ENCODE data around the gene NDUFB4.

NDUFB4 gene

DNA sequence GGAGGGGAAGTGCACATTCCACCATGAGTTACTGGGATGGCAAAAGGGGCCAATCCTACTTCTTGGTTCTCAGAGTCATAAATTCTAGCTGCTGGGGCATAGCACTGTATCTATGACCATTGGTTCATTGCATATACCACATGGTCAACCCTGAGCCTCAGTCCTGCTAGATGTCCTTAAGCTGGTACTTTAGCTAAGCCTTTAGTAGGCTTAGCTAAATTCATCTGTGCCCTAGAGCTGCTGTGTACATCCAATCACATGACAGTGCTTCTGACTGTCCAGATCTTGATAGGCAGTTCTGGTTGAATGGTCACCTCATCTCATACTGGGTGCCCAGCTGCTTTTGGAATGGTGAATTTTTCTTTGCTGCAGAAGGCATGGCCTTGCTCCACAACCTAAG lies 8.2 kb downstream of the NDUFB4 start:
- no peak overlapping the region for H3K4me3 ChIP-seq (IDR thresholded peaks at IDR 0.05; ENCODE audit: insufficient read depth, low read depth, low read length)
- H3K79me2 ChIP-seq (ENCODE audit: insufficient read depth, low read depth): peaks cover 9% of the 10 kb centered on the region; the same call in 1 of the 2 replicates
- no peaks in the 10 kb centered on the region for H3K36me3 ChIP-seq (ENCODE audit: insufficient read depth)
- H3K4me2 ChIP-seq: no peak overlapping the region
- no peaks in the 10 kb centered on the region for H3K4me1 ChIP-seq (ENCODE audit: low read depth, poor library complexity, severe bottlenecking)
- no peaks in the 10 kb centered on the region for H3K27me3 ChIP-seq (ENCODE audit: insufficient read depth, low read depth)
- H2AFZ ChIP-seq (ENCODE audit: low read depth): no peak overlapping the region
- H4K20me1 ChIP-seq (ENCODE audit: insufficient read depth): no peaks in the 10 kb centered on the region
- no peak overlapping the region for H3K9ac ChIP-seq
- TF ChIP-seq, protein P1, sequence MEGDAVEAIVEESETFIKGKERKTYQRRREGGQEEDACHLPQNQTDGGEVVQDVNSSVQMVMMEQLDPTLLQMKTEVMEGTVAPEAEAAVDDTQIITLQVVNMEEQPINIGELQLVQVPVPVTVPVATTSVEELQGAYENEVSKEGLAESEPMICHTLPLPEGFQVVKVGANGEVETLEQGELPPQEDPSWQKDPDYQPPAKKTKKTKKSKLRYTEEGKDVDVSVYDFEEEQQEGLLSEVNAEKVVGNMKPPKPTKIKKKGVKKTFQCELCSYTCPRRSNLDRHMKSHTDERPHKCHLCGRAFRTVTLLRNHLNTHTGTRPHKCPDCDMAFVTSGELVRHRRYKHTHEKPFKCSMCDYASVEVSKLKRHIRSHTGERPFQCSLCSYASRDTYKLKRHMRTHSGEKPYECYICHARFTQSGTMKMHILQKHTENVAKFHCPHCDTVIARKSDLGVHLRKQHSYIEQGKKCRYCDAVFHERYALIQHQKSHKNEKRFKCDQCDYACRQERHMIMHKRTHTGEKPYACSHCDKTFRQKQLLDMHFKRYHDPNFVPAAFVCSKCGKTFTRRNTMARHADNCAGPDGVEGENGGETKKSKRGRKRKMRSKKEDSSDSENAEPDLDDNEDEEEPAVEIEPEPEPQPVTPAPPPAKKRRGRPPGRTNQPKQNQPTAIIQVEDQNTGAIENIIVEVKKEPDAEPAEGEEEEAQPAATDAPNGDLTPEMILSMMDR (conservative IDR thresholded peaks at IDR 0.05; ENCODE audit: low read depth, low read length): no peak
- H3K27ac ChIP-seq: no peak overlapping the region

DNA sequence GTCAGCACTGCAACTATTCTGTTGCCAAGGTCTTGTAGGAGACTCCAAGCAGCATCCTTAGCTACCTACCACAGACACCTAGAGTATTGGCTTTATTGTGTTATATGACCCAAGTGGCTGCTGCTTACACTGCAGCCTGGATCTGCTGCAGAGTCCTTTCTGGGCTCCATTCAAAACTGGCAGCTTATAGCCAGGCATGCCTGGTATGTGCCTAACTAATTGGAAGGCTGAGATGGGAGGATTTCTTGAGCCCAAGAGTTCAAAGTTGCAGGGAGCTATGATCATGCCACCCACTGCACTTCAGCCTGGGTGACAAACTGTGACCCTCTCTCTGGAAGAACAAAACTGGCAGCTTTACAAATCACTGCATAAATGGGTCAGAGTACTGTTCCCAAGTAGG lies 8.6 kb downstream of the NDUFB4 start:
- H3K79me2 ChIP-seq (ENCODE audit: insufficient read depth, low read depth): peaks cover 5% of the 10 kb centered on the region; the same call in 1 of the 2 replicates
- no peaks in the 10 kb centered on the region for H3K27me3 ChIP-seq (ENCODE audit: insufficient read depth, low read depth)
- no peak overlapping the region for H3K4me3 ChIP-seq (IDR thresholded peaks at IDR 0.05; ENCODE audit: insufficient read depth, low read depth, low read length)
- H3K4me2 ChIP-seq: no peak overlapping the region
- H3K36me3 ChIP-seq (ENCODE audit: insufficient read depth): no peaks in the 10 kb centered on the region
- TF ChIP-seq, protein P1 (conservative IDR thresholded peaks at IDR 0.05; ENCODE audit: low read depth, low read length): no peak
- H3K27ac ChIP-seq: no peak overlapping the region
- no peaks in the 10 kb centered on the region for H3K4me1 ChIP-seq (ENCODE audit: low read depth, poor library complexity, severe bottlenecking)
- H2AFZ ChIP-seq (ENCODE audit: low read depth): no peak overlapping the region
- H4K20me1 ChIP-seq (ENCODE audit: insufficient read depth): no peaks in the 10 kb centered on the region
- no peak overlapping the region for H3K9ac ChIP-seq

DNA sequence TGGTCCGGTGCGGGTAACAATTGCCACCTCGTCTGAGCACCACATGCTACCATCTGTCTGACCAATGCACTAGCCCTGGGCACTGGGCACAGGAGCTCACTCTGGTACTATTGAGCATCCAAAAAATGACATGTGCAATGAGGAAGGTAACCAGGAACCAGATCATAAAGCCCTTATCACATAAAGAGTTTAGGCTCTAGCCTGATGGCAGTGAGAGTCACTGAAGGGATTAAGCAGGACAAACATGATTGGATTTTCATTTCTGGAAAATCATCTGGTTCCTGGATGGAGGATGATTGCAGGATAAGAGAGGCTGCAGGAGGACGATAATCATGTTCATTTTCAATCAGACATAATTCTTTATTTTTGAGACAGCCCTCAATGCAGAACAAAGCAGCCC lies 12.4 kb downstream of the NDUFB4 start:
- H3K9ac ChIP-seq: no peak overlapping the region
- no peak overlapping the region for H3K27ac ChIP-seq
- H3K4me3 ChIP-seq (IDR thresholded peaks at IDR 0.05; ENCODE audit: insufficient read depth, low read depth, low read length): no peak overlapping the region
- TF ChIP-seq, protein P1 (conservative IDR thresholded peaks at IDR 0.05; ENCODE audit: low read depth, low read length): no peak
- no peaks in the 10 kb centered on the region for H4K20me1 ChIP-seq (ENCODE audit: insufficient read depth)
- H3K4me1 ChIP-seq (ENCODE audit: low read depth, poor library complexity, severe bottlenecking): no peaks in the 10 kb centered on the region
- no peaks in the 10 kb centered on the region for H3K27me3 ChIP-seq (ENCODE audit: insufficient read depth, low read depth)
- no peak overlapping the region for H3K4me2 ChIP-seq
- no peaks in the 10 kb centered on the region for H3K36me3 ChIP-seq (ENCODE audit: insufficient read depth)
- H3K79me2 ChIP-seq (ENCODE audit: insufficient read depth, low read depth): no peaks in the 10 kb centered on the region
- H2AFZ ChIP-seq (ENCODE audit: low read depth): no peak overlapping the region

DNA sequence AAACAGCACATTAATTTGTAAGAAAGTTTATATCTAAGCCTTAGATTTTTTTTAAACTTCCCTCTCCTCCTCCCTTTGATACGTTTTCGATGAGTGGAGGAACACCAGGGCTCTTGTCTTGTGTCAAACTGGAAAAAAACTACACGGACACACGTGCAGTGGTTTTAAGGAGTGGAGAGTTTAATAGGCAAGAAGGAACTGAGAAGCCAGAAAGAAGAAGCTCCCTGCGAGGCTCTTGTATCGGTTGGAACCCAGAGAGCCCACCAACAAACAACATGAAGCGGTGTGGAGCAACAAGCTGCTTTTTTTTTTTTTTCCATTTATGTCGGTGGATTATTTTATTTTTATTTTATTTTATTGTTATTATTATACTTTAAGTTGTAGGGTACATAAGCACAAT lies 18.6 kb downstream of the NDUFB4 start:
- Histone ChIP-seq H3K36me3 (ENCODE audit: insufficient read depth) (no peaks in the 10 kb centered on the region), H3K27ac (no peak overlapping the region), H3K9ac (no peak overlapping the region), H4K20me1 (ENCODE audit: insufficient read depth) (no peaks in the 10 kb centered on the region), H2AFZ (ENCODE audit: low read depth) (no peak overlapping the region), H3K4me1 (ENCODE audit: low read depth, poor library complexity, severe bottlenecking) (no peaks in the 10 kb centered on the region), H3K4me3 (IDR thresholded peaks at IDR 0.05; ENCODE audit: insufficient read depth, low read depth, low read length) (no peak overlapping the region), H3K4me2 (no peak overlapping the region), H3K27me3 (ENCODE audit: insufficient read depth, low read depth) (no peaks in the 10 kb centered on the region), H3K79me2 (ENCODE audit: insufficient read depth, low read depth) (no peaks in the 10 kb centered on the region)
- TF ChIP-seq, protein P1 (conservative IDR thresholded peaks at IDR 0.05; ENCODE audit: low read depth, low read length): no peak

Data from KMS-11 (cell line).